ENCODE data around the gene GRN. TPM values are rescaled to one million over a fixed set of nuclear protein-coding genes. Genes with fewer than 3 reads are reported as not detected.

GRN gene
- total and polyA plus RNA-seq, 2 of the 8 experiments (the other 6 are each of a cell fraction or from before 2014, with no cell fraction given) = 108 to 387 TPM

DNA sequence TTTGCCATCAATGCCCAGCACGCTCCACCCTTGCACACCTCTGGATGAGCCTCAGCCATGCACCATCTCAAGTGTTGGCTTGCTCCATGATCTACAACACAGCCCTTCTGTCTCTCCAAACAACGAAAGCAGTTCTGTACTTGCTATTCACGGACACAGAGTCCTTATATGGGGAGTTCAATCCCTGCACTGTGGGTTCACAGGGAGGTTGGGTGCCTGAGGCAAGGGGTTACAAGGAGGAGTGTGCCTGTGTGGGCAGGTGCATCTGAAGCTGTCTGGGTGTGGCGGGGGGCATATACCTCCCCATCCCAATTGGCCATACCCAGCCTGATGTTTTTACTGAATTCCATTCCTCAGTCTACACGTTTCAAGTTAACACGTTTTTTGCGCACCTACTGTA is 31.1 kb upstream of the GRN start (continued):
- TF ChIP-seq, protein P1, sequence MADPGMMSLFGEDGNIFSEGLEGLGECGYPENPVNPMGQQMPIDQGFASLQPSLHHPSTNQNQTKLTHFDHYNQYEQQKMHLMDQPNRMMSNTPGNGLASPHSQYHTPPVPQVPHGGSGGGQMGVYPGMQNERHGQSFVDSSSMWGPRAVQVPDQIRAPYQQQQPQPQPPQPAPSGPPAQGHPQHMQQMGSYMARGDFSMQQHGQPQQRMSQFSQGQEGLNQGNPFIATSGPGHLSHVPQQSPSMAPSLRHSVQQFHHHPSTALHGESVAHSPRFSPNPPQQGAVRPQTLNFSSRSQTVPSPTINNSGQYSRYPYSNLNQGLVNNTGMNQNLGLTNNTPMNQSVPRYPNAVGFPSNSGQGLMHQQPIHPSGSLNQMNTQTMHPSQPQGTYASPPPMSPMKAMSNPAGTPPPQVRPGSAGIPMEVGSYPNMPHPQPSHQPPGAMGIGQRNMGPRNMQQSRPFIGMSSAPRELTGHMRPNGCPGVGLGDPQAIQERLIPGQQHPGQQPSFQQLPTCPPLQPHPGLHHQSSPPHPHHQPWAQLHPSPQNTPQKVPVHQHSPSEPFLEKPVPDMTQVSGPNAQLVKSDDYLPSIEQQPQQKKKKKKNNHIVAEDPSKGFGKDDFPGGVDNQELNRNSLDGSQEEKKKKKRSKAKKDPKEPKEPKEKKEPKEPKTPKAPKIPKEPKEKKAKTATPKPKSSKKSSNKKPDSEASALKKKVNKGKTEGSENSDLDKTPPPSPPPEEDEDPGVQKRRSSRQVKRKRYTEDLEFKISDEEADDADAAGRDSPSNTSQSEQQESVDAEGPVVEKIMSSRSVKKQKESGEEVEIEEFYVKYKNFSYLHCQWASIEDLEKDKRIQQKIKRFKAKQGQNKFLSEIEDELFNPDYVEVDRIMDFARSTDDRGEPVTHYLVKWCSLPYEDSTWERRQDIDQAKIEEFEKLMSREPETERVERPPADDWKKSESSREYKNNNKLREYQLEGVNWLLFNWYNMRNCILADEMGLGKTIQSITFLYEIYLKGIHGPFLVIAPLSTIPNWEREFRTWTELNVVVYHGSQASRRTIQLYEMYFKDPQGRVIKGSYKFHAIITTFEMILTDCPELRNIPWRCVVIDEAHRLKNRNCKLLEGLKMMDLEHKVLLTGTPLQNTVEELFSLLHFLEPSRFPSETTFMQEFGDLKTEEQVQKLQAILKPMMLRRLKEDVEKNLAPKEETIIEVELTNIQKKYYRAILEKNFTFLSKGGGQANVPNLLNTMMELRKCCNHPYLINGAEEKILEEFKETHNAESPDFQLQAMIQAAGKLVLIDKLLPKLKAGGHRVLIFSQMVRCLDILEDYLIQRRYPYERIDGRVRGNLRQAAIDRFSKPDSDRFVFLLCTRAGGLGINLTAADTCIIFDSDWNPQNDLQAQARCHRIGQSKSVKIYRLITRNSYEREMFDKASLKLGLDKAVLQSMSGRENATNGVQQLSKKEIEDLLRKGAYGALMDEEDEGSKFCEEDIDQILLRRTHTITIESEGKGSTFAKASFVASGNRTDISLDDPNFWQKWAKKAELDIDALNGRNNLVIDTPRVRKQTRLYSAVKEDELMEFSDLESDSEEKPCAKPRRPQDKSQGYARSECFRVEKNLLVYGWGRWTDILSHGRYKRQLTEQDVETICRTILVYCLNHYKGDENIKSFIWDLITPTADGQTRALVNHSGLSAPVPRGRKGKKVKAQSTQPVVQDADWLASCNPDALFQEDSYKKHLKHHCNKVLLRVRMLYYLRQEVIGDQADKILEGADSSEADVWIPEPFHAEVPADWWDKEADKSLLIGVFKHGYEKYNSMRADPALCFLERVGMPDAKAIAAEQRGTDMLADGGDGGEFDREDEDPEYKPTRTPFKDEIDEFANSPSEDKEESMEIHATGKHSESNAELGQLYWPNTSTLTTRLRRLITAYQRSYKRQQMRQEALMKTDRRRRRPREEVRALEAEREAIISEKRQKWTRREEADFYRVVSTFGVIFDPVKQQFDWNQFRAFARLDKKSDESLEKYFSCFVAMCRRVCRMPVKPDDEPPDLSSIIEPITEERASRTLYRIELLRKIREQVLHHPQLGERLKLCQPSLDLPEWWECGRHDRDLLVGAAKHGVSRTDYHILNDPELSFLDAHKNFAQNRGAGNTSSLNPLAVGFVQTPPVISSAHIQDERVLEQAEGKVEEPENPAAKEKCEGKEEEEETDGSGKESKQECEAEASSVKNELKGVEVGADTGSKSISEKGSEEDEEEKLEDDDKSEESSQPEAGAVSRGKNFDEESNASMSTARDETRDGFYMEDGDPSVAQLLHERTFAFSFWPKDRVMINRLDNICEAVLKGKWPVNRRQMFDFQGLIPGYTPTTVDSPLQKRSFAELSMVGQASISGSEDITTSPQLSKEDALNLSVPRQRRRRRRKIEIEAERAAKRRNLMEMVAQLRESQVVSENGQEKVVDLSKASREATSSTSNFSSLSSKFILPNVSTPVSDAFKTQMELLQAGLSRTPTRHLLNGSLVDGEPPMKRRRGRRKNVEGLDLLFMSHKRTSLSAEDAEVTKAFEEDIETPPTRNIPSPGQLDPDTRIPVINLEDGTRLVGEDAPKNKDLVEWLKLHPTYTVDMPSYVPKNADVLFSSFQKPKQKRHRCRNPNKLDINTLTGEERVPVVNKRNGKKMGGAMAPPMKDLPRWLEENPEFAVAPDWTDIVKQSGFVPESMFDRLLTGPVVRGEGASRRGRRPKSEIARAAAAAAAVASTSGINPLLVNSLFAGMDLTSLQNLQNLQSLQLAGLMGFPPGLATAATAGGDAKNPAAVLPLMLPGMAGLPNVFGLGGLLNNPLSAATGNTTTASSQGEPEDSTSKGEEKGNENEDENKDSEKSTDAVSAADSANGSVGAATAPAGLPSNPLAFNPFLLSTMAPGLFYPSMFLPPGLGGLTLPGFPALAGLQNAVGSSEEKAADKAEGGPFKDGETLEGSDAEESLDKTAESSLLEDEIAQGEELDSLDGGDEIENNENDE (IDR thresholded peaks at IDR 0.05; ENCODE audit: insufficient replicate concordance, low read length) = no peak
- TF ChIP-seq RFX5 (IDR thresholded peaks at IDR 0.05; ENCODE audit: borderline replicate concordance, low read depth, low read length) (no peak), SAP30 (IDR thresholded peaks at IDR 0.05; ENCODE audit: insufficient read depth, insufficient replicate concordance, low read length) (no peak), SP2 (IDR thresholded peaks at IDR 0.05; ENCODE audit: low read length) (no peak)
